Measurements from ENCODE around the gene NDFIP1.

Gene NDFIP1

GRCh38 chr5:142109331-142110045, 909 bp downstream of the NDFIP1 start:
- POLR2A ChIA-PET, result interaction anchor here (0.6 to 1.7 kb wide), 4 partner anchors 85 to 1475 kb away, joined by 3 to 11 read pairs (median 4); partner anchors contain the start of gene GNPDA1
- Histone ChIP-seq H3K27ac (ENCODE audit: extremely low read depth, low read depth, low read length) (peak overlapping the region; percentile 93), H3K36me3 (ENCODE audit: control insufficient read depth in 2 of 2, insufficient read depth in 1 of 2, low read length in 2 of 2) (peaks cover 0 to 3% of the 10 kb centered on the region in 2 experiments; a peak in 1 of 3 replicates), H3K4me1 (ENCODE audit: control insufficient read depth, insufficient read depth, low read length) (0 out of 2 replicates have a peak, but pooled peaks cover 2% of the 10 kb centered on the region), H3K9me3 (ENCODE audit: control insufficient read depth, insufficient read depth, low read depth, low read length) (no peaks in the 10 kb centered on the region), H3K4me3 (ENCODE audit: low read depth, low read length) (peak overlapping the region; percentile 85)
- CTCF ChIA-PET, result interaction anchor here (0.6 to 1.3 kb wide), 5 partner anchors 37 to 542 kb away, joined by 3 to 4 read pairs (median 3); no protein-coding TSS in a partner anchor
- TF ChIP-seq ZNF23 (tag by site-specific recombination; IDR thresholded peaks at IDR 0.05; ENCODE audit: borderline replicate concordance) (no peak), ZBTB1 (tag by site-specific recombination; IDR thresholded peaks at IDR 0.05) (no peak), ZNF518A (tag by site-specific recombination; conservative IDR thresholded peaks at IDR 0.05; ENCODE audit: low read depth) (no peak), ZBTB17 (tag by site-specific recombination; IDR thresholded peaks at IDR 0.05) (peak; percentile 92), ZFP41 (tag by site-specific recombination; IDR thresholded peaks at IDR 0.05; ENCODE audit: borderline replicate concordance) (no peak), ZBTB44 (tag by site-specific recombination; IDR thresholded peaks at IDR 0.05) (no peak), ZBTB48 (tag by site-specific recombination; IDR thresholded peaks at IDR 0.05) (no peak), ZNF335 (tag by site-specific recombination; conservative IDR thresholded peaks at IDR 0.05) (peak; percentile 70), KLF1 (tag by site-specific recombination; IDR thresholded peaks at IDR 0.05) (0 out of 2 replicates have a peak, but pooled peaks have one; percentile 18), CTCF (tag by site-specific recombination; IDR thresholded peaks at IDR 0.05) (no peak), ZEB2 (tag by site-specific recombination; IDR thresholded peaks at IDR 0.05) (no peak), ZNF155 (tag by site-specific recombination; IDR thresholded peaks at IDR 0.05) (no peak), KLF17 (tag by site-specific recombination; IDR thresholded peaks at IDR 0.05) (0 out of 2 replicates have a peak, but pooled peaks have one; percentile 26), SETDB1 (IDR thresholded peaks at IDR 0.05; ENCODE audit: insufficient read length, low read length) (no peak), KLF16 (tag by site-specific recombination; IDR thresholded peaks at IDR 0.05) (no peak), ZNF571 (tag by site-specific recombination; IDR thresholded peaks at IDR 0.05) (no peak), ZSCAN5A (tag by site-specific recombination; IDR thresholded peaks at IDR 0.05) (no peak), ZNF677 (tag by site-specific recombination; IDR thresholded peaks at IDR 0.05) (no peak), ZNF560 (tag by site-specific recombination; IDR thresholded peaks at IDR 0.05; ENCODE audit: borderline replicate concordance) (no peak), PBX3 (CRISPR knock-in tag; IDR thresholded peaks at IDR 0.05) (no peak), YY2 (tag by site-specific recombination; IDR thresholded peaks at IDR 0.05) (no peak), ZNF768 (tag by site-specific recombination; IDR thresholded peaks at IDR 0.05) (no peak), ZBTB20 (tag by site-specific recombination; IDR thresholded peaks at IDR 0.05) (0 out of 2 replicates have a peak, but pooled peaks have one; percentile 16), ZNF626 (tag by site-specific recombination; IDR thresholded peaks at IDR 0.05) (no peak), ZNF629 (tag by site-specific recombination; IDR thresholded peaks at IDR 0.05) (peak; percentile 67), ZNF366 (tag by site-specific recombination; conservative IDR thresholded peaks at IDR 0.05) (no peak)

All from HEK293 (cell line).